Psoas muscle (tissue), 8 donors: Measurements from ENCODE around the gene DERL3. TPM values are rescaled to one million over a fixed set of nuclear protein-coding genes. Genes with fewer than 3 reads are reported as not detected.

Experiments used
- ATAC-seq, 4 donors: fragments of 200-7000 bp; cut with Tn5 transposase; one replicate each; pipeline ENCODE4 v1.9.1; 2020; ENCODE audit warnings: moderate library complexity in 3 of 4, mild to moderate bottlenecking in 2 of 4
- DNase-seq, 2 donors: peaks; one replicate each; pipeline ENCODE4 v3.0.0-alpha.2; 2020
- H3K27ac ChIP-seq: fragments of 200-600 bp; one replicate; pipeline ENCODE4 v1.8.0; 2022
- H3K27me3 ChIP-seq, 3 donors: fragments of 200-600 bp in 1 of 3; one replicate each; pipeline versions ENCODE4 v1.6.1 to v1.8.0; 2013 to 2022; ENCODE audit warnings: low read length in 2 of 3, mild to moderate bottlenecking in 2 of 3, moderate library complexity in 1 of 3; ENCODE audit not compliant: insufficient read depth in 3 of 3
- H3K36me3 ChIP-seq, 2 donors: fragments of 200-600 bp in 1 of 2; one replicate each; pipeline versions ENCODE4 v1.6.1 to v1.8.0; 2013 to 2022; ENCODE audit warnings: low read depth in 1 of 2, mild to moderate bottlenecking in 1 of 2, moderate library complexity in 1 of 2; ENCODE audit not compliant: insufficient read depth in 1 of 2
- H3K4me1 ChIP-seq: fragments of 200-600 bp; one replicate; pipeline ENCODE4 v1.8.0; 2022
- H3K4me3 ChIP-seq: fragments of 200-600 bp; one replicate; pipeline ENCODE4 v1.8.0; 2022; ENCODE audit warnings: mild to moderate bottlenecking
- H3K9me3 ChIP-seq: fragments of 200-600 bp; one replicate; pipeline ENCODE4 v1.8.0; 2022
- CTCF ChIP-seq: fragments of 200-600 bp; IDR thresholded peaks from one replicate; pipeline ENCODE4 v1.8.0; 2022; ENCODE audit warnings: antibody characterized with exemption
- WGBS, 3 donors: extraction: QIAGEN DNeasy Blood & Tissue Kit; methylation state at CpG; one replicate each; pipeline versions ENCODE4 v1.1.6 to v1.1.7; 2013; 5-methylcytosine and 5-hydroxymethylcytosine counted together
- intact Hi-C, 2 donors: fragments of 100-400 bp; cut with DNase I; formaldehyde crosslinking; loops; one replicate each; pipeline versions ENCODE4 v1.11.0 to v1.14.2; 2022
- polyA plus RNA-seq, 3 donors: library from polyadenylated mRNA; stranded (reverse); fragments of 200-250 nt; gene quantifications; one replicate each; pipeline ENCODE4 v1.2.3, GENCODE V29; 2013
- total RNA-seq, 4 donors: library from RNA; stranded (reverse); fragmentation: NEBNext Ultra II Directional in 2 of 4; extraction: Animal tissue kit (Norgen Biotek cat#: 25700) in 2 of 4; gene quantifications; one replicate each; pipeline versions ENCODE4 v1.2.1 to v1.2.4, GENCODE V29; 2021 to 2023
- donor health status: healthy with polysubstance abuse.
- donor health status: DM: no; HTN: no; CAD: no; lungs with moderate emphysema.
- donor health status: Bipolar disorder and iron deficiency.
- donor health status: healthy.
- donor health status: DM: yes; HTN: yes; CAD: no.
- donor health status: DM: no; HTN: no; CAD: no.
- donor health status: DM: no; HTN: no; CAD: no.
- donor health status: DM: yes; HTN: yes; CAD: no.

Gene DERL3
- total and polyA plus RNA-seq, 7 donors: 0.22 to 4.4 (median 0.92) TPM

- ATAC-seq (peak; percentile 50 to 63 (median 56)), DNase-seq (peak; percentile 55 to 73)
- H3K4me1 ChIP-seq: peaks cover 14% of the 10 kb centered on the region
- peak overlapping the region; percentile 78 for H3K27ac ChIP-seq
- WGBS, 3 donors: 3 to 4% (median 3%) methylated on average over 50 to 58 of the region's 58 CpGs
- no peaks in the 10 kb centered on the region for H3K36me3 ChIP-seq
- intact Hi-C loops: no loop called here
- no peak for TF ChIP-seq CTCF
- no peaks in the 10 kb centered on the region for H3K9me3 ChIP-seq
- H3K4me3 ChIP-seq: peak overlapping the region; percentile 67
- H3K27me3 ChIP-seq: no peaks in the 10 kb centered on the region
Measured at GRCh38 chr22:23856721-23857605, 18.2 kb upstream of the DERL3 start.

- peaks cover 27% of the 10 kb centered on the region for H3K4me1 ChIP-seq
- H3K4me3 ChIP-seq: no peak overlapping the region
- no peak overlapping the region for H3K27ac ChIP-seq
- 80 to 87% (median 83%) methylated on average over 16 of the region's 16 CpGs for WGBS, 3 donors
- intact Hi-C loops: no loop called here
- TF ChIP-seq CTCF: no peak
- DNase-seq (peak in 1 of 2 donors; percentile 52), ATAC-seq (no peak)
- H3K27me3 ChIP-seq: no peaks in the 10 kb centered on the region
- no peaks in the 10 kb centered on the region for H3K36me3 ChIP-seq
- no peaks in the 10 kb centered on the region for H3K9me3 ChIP-seq
Measured at GRCh38 chr22:23850136-23850611, 11.4 kb upstream of the DERL3 start.

- H3K27ac ChIP-seq: no peak overlapping the region
- peaks cover 35% of the 10 kb centered on the region for H3K4me1 ChIP-seq
- H3K4me3 ChIP-seq: peak overlapping the region; percentile 46
- 20 to 30% (median 23%) methylated on average over 42 to 62 of the region's 62 CpGs for WGBS, 3 donors
- peak; percentile 63 to 84 (median 68) for ATAC-seq
- peak; percentile 87 to 92 for DNase-seq
- no peaks in the 10 kb centered on the region for H3K27me3 ChIP-seq
- peak; percentile 97 for TF ChIP-seq CTCF
- H3K36me3 ChIP-seq: no peaks in the 10 kb centered on the region
- no peaks in the 10 kb centered on the region for H3K9me3 ChIP-seq
- intact Hi-C loops: loop anchor here (5.0 kb wide), 5 partner anchors 62 to 307 kb away; partner anchors contain the start of genes CHCHD10 (in 1 of the 2) and SMARCB1 (in 1 of the 2)
Measured at GRCh38 chr22:23849009-23850006, 10.5 kb upstream of the DERL3 start.

GRCh38 chr22:23847991-23848864 lies 9.4 kb upstream of the DERL3 start:
- Histone ChIP-seq H3K4me1 (peaks cover 40% of the 10 kb centered on the region), H3K27ac (no peak overlapping the region), H3K4me3 (no peak overlapping the region), H3K36me3 (no peaks in the 10 kb centered on the region), H3K27me3 (no peaks in the 10 kb centered on the region), H3K9me3 (no peaks in the 10 kb centered on the region)
- no peak for TF ChIP-seq CTCF
- intact Hi-C loops: loop anchor here (1.0 to 5.0 kb wide), 6 partner anchors 61 to 306 kb away; partner anchors contain the start of genes CHCHD10 (in 1 of the 2) and SMARCB1 (in 1 of the 2)
- DNase-seq (peak in 1 of 2 donors; percentile 43), ATAC-seq (no peak)
- WGBS, 3 donors: 86 to 88% (median 87%) methylated on average over 24 of the region's 24 CpGs
